CD4-positive, alpha-beta T cell treated with Interleukin-17A for 1 hour (primary cell): Measurements from ENCODE around the gene SMC6.

Source experiments
- DNase-seq: peaks from one replicate; pipeline ENCODE4 v3.0.0-alpha.2; 2020

SMC6 gene

GRCh38 chr2:17763641-17764333, 10.2 kb upstream of the SMC6 start:
- DNase-seq: no peak

GRCh38 chr2:17762451-17762850, 8.8 kb upstream of the SMC6 start:
- DNase-seq: no peak

- DNase-seq: no peak
Measured at GRCh38 chr2:17759805-17760204, 6.2 kb upstream of the SMC6 start.

- DNase-seq: no peak
Measured at GRCh38 chr2:17758118-17758517, 4.5 kb upstream of the SMC6 start.

GRCh38 chr2:17757321-17757720, 3.7 kb upstream of the SMC6 start:
- DNase-seq: no peak

- no peak for DNase-seq
Measured at GRCh38 chr2:17756668-17757067, 3.1 kb upstream of the SMC6 start.

GRCh38 chr2:17754773-17755425, 1.3 kb upstream of the SMC6 start:
- no peak for DNase-seq

- DNase-seq: peak; percentile 40
Measured at GRCh38 chr2:17752892-17753802, 463 bp downstream of the SMC6 start.

GRCh38 chr2:17752246-17752645, 1.4 kb downstream of the SMC6 start:
- DNase-seq: no peak

GRCh38 chr2:17749753-17750438, 3.7 kb downstream of the SMC6 start:
- DNase-seq: no peak

GRCh38 chr2:17748745-17749144, 4.9 kb downstream of the SMC6 start:
- no peak for DNase-seq

GRCh38 chr2:17747684-17748452, 5.7 kb downstream of the SMC6 start:
- no peak for DNase-seq

- DNase-seq: no peak
Measured at GRCh38 chr2:17740203-17740602, 13.4 kb downstream of the SMC6 start.

GRCh38 chr2:17736989-17737388, 16.6 kb downstream of the SMC6 start:
- no peak for DNase-seq

GRCh38 chr2:17735864-17736263, 17.7 kb downstream of the SMC6 start:
- no peak for DNase-seq

GRCh38 chr2:17733599-17733998, 20.0 kb downstream of the SMC6 start:
- DNase-seq: no peak

- no peak for DNase-seq
Measured at GRCh38 chr2:17729880-17730279, 23.7 kb downstream of the SMC6 start.

GRCh38 chr2:17728210-17728609, 25.4 kb downstream of the SMC6 start:
- no peak for DNase-seq

GRCh38 chr2:17719562-17720371, 33.8 kb downstream of the SMC6 start:
- peak; percentile 32 for DNase-seq

- no peak for DNase-seq
Measured at GRCh38 chr2:17718689-17719088, 34.9 kb downstream of the SMC6 start.

- DNase-seq: no peak
Measured at GRCh38 chr2:17717666-17718065, 35.9 kb downstream of the SMC6 start.
